HG02884 (cell line): ENCODE data around the gene CD93.
A peak's percentile ranks its signal among the peaks of the same experiment; 100 is the strongest.

Experiments used
- ATAC-seq: cut with Tn5 transposase; IDR thresholded peaks from one replicate; pipeline ENCODE4 v1.9.1; 2021; ENCODE audit warnings: mild to moderate bottlenecking, moderate library complexity; ENCODE audit not compliant: unreplicated experiment

CD93 gene

DNA sequence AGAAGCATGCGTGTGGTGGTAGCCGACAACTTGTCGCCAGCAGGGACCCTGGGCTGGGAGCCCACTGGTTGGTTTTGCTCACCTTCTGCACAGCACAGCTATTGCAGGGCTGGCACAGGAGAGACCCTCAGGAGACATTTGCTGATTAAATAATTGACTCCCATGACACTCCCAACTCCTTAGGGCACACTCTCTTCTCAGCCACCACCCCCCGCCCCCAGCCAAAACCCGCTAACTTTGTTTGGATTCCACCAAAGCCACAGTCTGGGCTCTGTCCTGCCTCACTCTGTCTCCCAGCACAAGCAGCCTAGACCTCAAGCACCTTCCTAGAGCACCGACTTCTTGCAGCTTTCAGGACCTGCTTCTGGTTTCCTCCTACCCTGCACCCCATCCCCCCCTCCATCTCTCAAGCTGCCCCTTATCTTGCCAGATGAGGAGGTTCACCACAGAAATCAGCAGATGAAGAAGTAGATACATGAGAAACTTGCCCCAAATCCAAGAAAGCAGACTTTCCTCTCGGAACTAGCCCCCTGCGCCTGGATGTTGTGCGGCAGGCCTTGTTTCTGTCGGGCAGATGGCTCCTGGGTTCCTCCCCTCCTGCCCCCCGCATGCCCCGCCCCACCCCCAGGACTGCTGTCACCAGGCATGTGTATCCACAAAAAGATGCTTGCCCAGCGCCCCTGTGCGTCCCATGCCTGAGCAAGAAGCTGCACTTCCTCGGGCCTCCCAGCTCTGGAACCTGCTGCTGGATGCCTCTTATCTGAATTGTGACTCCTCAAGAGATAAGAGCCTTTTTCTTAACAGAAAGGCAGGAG is 35.0 kb upstream of the CD93 start:
- ATAC-seq = no peak

DNA sequence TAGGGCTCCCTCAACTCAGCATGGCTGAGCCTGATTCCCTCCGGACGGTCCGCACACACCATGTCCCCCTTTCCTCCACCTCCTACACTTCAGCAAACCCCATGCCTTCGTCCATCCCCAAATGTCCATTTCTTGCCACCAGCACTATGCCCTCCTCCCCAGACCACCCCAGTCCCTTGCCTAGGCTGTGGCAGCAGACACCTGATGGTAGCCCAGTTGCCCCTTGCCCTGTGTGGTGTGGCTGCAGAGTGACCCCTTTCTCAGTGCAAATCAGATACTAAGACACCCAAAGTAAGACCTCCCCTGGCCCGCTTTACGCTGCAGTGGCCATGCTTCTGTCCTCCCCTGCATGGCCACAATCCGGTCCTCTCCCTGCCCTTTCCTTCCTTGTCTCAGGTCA is 34.1 kb upstream of the CD93 start:
- no peak for ATAC-seq

DNA sequence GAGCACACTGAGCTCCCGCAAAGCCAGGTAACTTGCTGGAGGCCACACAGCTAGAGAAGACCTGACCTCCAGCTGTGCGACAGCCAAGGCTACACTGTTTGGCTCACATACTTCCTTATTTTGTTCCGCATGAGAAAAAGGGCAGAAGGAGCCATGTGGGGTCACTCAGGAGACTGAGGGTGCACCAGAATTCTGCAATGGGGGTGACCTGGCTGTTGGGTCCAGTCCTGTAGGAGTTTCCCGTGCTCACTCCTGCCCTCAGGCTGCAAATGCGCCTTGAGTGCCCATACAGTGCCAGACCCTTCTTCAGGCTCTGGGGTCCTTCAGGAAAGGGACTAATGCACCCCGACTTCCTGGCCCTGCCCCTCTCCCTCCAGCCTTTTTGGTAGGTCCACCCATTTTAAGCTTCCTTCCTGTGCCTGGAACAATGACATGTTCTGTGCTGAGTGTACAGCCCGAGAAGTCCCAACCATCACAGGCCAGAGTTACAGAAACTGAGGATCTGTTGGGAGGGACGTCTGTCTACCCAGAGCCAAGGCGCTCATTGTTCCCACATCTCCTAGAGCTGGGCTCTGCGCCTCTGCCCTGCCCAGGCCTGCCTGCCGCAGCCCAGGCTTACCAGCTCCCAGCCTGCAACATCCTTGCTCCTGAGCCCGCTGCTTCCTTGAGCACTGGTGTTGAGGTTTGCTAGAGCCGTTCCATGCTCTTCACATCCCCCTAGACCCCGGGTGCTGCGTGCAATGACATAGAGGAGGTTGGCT is 33.5 kb upstream of the CD93 start:
- ATAC-seq = no peak

DNA sequence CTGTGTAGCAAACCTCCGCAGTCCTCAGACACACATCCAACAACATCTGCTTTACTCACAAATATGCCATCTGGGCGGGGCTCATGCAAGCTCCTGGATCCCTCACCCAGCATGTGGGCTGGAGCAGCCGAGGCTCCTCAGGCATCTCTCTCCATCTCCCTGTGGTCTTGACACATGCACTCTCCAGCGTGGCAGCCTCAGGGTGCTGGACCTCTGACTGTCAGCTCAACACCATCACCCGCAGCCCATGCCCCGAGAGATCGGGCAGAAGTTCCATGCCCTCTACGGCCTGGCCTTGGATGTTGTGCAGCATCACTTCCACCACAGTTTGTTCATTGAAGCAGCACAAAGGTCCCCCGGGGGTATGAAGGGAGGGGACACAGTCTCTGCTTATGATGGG is 32.6 kb upstream of the CD93 start:
- no peak for ATAC-seq

DNA sequence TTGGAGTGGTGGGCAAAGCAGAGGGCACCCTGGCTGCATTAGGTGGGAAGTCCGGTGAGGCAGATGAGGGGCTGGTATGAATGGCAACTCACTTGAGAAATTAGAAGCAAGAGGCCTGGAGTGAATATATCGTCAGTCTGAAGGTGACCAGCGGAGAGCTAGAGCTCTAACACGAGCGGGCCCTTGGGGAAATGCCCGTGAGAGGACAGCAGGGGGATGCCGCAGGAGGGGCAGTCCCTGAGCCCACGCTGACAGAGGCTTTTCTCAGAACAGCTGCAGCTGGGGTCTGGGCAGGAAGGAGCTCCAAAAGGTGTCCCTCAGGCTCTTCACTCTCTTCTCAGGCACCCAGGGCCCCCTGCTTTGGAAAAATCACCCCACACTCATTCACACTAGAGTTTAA is 32.0 kb upstream of the CD93 start:
- ATAC-seq = no peak

DNA sequence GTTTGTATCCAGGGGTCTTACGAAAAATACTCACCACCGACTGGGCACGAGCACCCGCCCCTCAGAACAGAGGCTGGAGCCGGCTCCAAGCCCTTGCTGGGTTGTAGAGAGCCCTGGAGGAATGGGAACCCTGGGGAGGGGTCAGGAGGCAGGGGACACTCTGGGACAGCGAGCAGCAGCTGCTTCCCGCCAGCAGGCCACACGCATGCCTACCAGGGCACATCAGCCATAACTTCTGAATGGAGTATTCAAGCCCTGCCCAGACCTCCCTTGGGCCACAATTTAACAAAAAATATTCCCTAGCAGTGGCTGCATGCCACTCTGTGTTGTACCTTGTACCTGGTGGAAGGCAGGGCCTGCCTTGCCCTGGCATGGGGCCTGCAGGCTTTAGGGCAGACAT is 31.6 kb upstream of the CD93 start:
- no peak for ATAC-seq

DNA sequence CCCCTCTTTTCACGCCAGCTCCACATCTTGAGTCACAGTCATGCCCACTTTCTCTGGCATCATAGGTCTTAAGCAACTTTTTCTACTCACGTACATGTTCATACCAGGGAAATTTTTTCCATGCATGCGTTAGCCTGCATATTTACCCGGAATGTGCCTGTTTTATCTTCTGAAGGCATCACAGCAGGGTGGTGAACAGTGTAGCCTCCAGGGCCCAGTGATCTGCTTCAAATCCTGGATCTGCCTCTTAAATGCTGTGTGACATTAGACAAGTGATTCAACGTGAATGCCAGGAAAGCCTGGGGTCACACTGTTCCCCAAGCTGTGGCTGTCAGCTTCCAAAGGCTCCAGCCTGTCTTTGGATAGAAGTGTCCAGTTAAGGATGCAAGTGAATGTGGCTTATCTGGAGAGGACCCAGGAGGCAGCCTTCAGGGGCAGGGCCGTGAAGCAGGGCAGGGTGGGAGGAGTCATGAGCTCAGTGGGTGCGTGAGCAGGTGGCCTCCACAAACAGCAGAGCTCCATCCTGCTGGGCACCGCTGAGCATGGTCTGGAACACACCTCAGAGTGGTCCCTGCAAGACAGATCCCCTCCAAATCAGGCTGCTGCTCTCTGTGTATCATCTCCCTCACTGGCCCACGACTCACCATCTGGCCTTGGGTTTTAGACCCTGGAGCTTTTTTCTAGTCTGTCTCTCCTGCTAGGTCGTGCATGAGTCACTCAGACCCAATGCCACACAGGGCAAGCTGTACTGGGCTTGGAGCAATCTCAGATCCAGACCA is 30.4 kb upstream of the CD93 start:
- no peak for ATAC-seq

DNA sequence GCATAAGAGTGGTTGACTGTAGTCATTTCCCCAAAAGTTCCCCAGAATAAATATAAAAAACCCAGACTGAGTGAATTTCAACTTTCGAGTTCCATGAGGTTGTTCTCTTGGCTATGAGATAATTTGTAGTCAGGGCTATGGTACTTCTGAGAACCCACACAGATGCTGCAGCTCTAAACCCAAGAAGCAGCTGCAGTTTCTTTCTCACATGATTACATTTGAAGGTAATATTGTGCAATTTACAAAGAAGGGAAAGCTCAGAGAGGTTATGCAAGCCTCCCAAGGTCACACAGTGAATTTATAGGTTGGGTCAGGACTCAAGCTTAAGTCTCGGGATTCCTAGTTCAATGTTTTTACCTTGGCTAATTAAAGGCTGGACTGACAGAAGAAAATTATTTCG is 29.7 kb upstream of the CD93 start:
- peak; percentile 67 for ATAC-seq

DNA sequence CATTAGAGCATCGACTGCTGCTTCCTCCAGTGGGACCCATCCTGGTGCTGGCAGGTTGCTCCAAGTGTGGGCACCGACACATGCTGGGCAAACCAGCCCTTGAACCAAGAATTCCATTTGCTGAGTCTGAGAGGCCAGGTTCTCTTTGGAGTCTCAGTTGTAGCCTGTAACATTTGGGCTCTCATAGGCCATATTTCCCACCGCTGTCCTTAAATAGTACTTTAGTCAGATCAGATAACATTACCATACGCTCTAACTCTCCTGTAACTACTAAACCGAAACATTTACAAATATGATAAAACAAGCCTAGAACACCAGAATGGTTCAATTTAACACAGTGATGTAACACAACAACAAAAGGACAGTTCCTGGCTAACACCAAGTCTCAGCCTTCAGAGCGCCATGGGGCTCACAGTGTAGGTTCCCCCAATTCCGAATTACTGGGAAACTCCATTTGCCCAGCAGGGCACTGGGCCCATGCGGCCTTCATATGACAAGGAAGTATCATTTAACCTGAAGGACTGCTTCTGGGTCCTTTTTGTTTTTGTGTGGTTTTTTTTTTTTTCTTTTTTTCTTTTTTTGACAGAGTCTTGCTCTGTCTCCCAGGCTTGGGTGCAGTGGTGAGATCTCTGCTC is 28.4 kb upstream of the CD93 start:
- ATAC-seq = no peak

DNA sequence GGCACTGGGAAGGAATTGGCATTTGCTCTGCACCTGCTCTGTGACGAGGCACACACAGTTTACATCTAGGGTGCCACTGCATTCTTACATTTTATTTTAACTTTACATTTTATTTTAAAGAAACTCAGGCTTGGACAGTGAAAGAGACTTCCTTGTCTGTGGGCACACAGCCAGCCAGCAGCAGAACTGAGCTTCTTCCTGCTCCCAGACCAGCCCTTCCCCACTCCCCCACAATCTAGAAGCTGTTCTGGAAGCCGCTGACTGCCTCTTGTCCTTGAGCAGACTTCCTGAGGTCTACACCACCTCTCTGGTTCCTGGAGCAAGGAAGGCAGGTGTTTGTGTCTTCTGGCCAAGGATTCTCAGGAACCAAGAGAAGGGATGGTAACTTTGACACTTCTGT is 27.9 kb upstream of the CD93 start:
- ATAC-seq = no peak

DNA sequence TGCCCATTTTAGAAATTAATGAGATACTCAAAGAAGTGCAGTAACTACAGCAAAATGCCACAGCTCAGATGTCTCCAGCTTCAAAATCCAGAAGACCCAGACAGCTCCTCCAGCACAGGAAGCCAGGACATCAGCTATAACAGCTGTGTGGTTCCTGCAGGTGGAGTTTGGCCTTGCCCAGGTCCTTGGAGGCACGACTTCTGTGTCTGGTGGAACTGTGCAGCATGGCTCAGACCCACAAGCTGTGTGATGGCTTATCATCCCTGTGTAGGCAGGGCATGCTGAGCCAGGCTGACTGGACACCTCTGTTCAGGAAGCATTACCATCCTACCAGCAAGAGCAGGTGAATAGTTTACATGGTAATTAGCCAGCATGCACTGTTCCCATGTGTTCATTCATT is 26.5 kb upstream of the CD93 start:
- no peak for ATAC-seq

DNA sequence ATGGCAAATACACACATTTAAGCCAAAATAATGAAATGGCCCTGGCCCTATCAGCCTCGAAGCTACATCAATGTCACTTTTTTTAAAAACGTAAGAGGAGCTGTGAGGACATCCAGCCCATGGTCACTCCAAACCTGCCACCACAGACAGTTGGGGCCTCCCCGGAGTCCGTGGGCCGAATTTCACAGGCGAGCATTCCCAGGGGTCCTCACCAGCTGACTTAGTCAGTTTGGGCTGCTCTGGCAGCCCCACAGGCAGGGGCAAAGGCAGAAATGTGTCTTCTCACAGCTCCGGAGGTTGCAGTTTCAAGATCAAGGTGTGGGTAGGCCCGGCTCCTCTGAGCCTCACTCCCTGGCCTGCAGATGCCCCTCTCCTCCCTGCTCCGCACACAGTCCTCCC is 25.8 kb upstream of the CD93 start:
- ATAC-seq = no peak

DNA sequence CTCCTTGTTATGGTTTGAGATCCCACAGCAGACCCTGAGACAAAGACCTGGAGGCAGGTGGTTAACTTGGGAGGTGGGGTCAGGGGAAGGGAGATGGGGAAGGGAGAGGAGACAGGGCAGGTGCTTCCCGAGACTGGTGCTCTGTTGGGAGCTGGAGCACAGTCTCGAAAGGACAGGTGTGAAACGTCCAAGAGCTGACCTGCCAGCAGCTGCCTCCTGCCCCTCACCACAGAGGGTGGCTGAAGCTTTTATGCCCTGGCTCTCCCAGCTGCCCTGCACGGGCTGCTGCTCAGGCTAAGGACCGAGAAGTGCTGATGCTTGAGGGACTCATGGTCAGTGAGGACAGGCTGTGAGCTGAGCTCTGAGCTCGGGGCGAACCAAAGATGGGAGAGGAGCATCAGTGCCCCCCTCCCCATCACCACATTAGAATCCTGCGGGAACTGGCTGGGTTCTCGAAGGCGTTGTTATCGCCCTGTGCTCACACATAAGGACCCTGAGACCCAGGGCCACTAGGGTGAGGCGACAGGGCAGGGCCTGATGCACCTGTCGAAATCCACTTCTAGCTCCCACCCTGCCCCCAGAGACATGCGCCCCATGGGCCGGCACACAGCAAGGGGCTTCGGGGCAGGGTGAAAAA is 25.3 kb upstream of the CD93 start:
- no peak for ATAC-seq

DNA sequence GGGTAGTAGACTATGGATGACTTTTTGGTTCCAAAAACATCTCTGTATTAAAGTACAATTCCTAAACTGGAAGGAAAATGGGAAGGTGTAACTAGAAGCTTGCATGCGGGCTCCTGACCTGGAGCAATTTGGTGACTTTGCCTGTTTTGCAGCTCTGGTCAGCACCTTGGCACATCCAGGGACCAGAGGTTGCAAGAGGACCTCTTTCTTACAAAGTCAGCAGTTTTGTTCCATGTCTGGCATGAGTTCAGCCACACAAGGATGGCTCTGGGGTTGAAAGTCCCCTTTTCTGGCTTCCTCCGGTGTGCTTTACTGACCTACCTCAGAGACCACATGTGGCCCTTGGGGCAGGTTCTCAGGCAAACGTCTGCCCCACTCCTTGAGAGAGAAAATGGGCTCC is 22.7 kb upstream of the CD93 start:
- ATAC-seq = no peak

DNA sequence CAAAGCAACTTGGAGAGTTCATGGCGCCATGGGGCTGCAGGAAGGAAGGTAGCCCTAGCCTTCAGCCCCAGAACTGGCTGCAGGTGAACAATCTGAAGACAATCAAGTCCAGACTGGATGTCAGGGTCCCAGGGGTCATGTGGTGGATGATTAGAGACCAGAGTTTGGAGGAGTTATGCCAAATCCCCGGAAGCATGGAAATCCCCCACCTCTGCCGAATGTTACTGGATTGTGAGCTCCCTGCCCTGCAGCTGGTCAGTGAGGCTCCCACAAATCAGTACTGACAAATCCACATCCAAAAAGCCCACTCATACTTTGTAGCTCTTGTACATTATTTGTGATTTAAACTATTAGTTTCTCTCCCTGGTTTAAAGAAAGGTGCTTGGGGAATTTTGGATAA is 21.3 kb upstream of the CD93 start:
- no peak for ATAC-seq

DNA sequence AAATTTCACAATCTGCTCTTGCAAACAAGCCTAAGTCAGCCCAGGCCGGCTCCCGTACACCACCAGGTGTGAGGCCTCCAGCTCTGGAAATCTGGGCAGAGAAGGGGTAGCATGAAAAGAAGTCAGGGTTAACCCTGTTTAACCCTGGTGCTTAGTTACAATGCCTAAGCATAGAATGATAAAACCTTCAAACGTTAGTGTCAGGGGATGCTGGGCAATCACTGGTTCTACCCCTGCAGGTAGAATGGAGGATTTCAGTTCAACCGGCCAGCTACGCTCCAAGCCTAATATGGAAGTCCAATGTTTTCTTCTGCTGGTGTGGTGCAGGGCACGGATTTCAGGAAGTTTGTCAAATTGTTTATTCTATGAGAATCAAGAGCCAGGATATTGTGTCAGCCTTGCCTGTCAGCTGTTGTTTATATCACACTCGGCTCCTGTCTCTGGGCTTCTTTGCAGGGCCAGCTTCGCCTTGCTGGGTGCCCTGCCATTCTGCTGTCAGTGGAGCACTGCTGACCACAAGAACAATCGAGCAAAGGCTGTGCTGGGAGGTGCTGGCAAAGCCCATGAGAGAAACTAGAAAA is 20.2 kb upstream of the CD93 start:
- no peak for ATAC-seq

DNA sequence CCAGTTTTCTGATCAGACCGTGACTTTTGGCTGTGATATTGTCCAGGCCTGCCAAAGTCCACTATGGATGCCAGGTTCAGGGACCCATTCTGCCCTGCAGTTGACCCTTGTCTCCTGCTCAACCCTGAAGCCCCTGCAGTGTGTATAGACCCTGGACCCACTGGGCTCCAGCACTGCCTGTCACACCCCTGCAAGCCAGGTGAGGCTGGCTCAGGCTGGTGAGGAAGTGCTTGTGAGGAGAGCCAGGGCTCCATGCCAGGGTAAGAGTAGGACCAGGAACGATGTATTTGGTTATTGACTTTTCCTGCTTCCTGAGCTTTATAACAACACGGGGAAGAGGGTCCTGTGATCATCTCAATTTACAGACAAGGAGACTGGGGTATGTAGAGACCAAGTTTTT is 19.1 kb upstream of the CD93 start:
- no peak for ATAC-seq

DNA sequence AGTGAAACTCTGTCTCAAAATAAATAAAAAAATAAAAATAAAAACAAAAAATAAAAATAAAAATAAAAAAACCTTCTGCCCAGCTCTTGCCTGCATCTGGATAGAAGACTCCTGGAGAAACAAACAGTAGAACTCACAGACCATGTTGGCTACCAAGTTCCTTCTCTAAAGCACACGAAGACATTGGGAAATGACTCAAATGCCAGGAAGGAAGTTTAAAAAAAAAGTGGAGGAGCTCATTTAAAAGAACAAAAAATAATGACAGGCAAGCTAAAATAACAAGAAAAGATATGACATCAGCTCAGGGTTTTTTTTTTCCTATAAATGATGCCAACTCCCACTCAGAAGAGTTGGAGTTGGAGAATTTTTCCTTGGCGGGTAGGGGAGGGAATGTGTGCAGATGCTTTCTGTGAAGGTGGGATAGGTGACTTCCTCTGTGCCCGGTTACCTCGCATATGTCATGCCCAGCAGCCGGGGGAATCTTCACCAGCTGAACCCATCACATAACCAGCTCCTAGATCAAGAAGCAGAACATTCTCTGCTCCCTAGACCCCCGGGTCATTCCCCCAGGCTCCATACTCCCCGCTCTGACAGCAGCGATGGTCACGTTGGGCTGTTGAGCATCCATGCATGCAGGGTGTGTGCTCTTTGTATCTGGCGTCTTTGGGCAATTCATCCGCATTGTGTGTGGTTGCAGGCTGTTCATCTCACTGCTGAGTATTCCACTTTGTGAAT is 17.3 kb upstream of the CD93 start:
- no peak for ATAC-seq

DNA sequence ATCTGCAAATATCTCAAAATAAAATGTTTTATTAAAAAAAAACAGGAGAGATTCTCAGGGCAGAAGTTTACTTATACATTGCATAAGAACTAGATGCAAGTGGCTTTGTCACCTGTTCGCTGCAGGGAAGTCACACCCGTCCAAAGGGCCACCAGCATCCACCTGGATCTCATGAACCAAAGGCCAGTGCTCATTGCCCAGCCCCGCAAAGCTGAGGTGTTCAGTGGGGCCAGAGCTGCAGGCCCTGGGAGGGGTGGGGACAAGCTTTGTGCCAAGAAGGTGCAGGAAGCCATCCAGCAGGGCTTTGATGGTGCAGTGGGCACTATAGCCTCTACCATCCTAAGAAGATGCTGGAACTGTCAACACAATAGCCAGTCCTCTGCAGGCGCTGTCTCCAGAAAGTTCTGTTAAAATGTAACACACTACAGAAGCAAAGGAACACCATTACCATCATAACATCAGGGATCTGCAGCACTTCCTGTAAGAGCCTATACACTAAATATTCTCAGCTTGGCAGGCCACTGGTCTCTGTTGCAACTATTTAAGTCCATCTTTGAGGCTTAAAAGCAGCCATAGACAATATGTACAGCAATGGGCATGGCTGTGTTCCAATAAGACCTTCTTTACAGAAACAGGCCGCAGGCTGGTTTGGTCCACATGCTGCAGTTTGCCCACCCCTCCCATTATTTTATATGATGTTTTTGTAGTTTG is 15.7 kb upstream of the CD93 start:
- no peak for ATAC-seq
